Stimulated activated naive CD8-positive, alpha-beta T cell treated with anti-CD3 and anti-CD28 coated beads, Interleukin-15, Interleukin-2, amounts not matched to agents 100 U/mL and 50 U/mL, for 24 hours (primary cell): Measurements from ENCODE around the gene RELN.
"Not testable (repeated sequence)": the region's sequence is repeated elsewhere in the genome, so short reads cannot be mapped to it uniquely, and the experiment has no call there.

Source experiments
- ATAC-seq: fragments of 150-1000 bp; cut with Tn5 transposase; one replicate; pipeline ENCODE4 v1.10.0; 2021
- DNase-seq: peaks from one replicate; pipeline ENCODE4 v3.0.0; 2021

Gene RELN

DNA sequence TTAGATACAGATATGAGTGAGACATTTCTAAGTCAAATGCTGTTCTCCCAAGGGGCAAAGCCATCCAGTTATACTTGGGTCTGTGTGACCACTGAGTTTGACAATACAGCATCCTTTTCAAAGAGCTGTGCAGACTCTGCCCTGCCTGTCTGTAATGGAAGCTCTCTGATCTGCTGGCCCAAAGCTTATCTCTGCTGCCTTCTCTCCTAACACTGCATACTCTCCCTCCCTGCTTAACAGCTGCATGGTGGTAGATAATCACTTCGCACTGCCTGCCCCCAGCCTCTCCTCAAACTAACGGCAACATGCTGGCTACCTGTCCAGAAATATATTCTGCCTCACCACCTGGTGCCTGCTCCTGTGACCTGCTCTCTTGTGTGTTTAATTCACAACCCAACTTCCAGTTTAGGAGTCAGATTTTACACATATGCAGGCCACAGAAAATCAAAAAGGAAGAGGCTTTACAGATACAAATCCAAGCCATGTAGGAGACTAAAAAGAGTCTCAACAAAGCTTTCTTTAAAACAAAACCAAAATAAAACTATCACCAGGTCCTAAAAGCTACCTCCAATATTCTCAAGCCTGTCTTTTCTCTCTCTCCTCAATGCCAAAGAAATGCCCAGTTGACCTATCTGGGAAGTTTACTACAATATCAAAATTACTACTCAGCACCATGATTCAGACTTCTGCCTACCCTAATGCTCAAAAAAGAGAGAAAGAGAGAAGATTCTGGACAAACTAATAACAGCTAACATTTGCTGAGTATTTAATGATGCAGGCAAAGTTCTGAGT, 145.6 kb downstream of the RELN start:
- DNase-seq (no peak), ATAC-seq (no peak)

DNA sequence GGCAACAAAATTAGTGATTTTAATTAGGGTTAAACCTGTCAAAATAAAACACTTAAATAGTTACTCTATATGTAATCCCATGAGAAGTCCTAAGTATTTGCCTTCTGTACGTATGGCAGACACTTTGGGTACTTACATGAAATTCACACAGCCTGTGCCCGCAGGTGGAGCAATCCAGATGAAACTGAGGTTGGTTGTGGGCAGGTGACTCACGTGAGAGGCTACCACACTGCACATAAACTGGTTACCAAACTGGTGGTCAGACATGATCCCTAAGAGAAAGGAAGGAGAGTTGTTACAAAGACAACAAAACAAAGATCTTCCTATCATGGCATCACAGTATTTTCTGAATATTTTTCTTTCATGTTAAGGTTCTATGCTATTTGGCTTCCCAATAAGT, 156.1 kb downstream of the RELN start:
- ATAC-seq, result no peak
- DNase-seq, result no peak

DNA sequence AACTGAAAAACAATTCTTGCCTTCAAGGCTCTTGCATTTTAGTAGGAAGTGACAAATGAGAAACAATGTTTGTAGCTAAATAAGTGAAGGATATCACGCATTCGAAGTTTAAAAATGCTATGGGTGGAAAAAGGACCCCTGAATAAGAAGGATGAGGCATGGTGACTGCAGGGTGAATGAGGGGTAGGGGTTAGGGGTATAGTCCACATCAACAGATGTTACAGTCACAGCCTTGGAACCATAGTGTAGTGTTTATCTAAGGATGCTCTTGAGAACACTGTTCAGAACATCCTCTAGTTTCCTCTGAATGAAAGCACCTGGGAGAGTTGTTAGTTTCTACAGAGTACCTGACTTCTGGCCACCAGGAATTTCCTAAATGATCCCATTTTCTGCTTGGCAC, 157.0 kb downstream of the RELN start:
- ATAC-seq (no peak), DNase-seq (no peak)

DNA sequence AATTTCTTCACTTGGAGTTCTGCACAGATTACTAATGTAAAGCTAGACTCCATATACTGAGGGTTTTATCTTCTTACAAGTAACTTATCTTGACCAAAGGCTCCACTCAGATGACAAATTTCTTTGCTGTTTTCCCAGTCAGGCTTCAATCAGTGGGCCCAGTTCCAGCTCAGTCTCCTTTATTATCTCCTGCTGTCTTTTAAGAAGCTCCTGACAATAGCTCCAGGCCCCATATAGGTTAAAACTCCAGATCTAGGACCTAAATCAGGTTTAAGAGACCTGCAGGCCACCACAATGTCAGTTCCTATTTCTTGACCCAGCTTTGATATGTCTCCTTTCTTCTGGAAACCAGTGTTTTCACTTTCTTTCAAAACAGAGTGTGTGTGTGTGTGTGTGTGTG, 165.2 kb downstream of the RELN start:
- ATAC-seq (no peak), DNase-seq (no peak)

DNA sequence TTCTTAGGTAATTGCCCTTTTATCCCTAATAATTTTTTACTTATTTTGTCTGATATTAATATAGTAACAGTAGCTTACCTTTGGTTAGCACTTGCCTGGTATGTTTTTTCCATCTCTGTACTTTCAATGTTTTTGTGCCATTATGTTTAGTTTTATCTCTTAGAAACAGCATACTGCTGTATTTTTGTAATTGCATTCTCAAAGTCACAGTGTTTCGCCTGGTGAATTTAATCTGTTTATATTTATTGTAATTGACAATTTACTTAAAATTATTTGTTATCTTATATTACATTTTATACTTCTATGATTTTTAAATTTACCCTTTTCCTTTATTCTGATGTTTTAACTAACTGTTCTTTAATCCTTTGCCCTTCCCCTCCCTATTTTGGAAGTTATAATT, 166.4 kb downstream of the RELN start:
- ATAC-seq (no peak), DNase-seq (no peak)

DNA sequence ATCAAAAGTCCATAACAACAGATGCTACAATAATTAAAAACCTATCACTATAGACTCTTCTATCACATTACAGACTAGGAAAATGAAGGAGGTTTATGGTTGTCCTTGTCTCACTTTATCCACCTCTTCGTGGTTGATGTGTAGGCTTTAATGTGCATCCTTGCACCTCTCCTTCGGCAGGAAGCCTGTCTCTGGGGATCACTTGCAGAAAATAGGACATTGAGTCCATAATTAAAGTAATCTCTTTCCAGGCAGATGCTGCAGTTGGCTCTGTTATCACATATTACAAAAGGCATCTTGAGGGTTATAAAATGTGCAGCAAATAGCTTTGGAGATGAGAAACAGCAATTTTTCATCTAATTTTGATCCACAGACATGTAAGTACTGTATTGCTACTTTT, 168.4 kb downstream of the RELN start:
- ATAC-seq (no peak), DNase-seq (no peak)

DNA sequence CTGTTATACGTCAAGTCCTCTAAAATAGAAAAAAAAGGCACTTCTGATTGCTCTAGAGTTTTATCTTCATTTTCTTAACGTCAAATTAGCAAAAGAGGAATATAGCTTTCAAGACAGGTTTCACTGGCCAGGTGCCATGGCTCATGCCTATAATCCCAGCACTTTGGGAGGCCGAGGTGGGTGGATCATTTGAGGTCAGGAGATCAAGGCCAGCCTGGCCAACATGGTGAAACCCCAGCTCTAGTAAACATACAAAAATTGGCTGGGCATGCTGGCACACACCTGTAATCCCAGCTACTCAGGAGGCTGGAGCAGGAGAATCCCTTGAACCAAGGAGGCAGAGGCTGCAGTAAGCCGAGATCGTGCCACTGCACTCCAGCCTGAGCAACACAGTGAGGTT, 173.5 kb downstream of the RELN start:
- not testable (repeated sequence) for DNase-seq, ATAC-seq

DNA sequence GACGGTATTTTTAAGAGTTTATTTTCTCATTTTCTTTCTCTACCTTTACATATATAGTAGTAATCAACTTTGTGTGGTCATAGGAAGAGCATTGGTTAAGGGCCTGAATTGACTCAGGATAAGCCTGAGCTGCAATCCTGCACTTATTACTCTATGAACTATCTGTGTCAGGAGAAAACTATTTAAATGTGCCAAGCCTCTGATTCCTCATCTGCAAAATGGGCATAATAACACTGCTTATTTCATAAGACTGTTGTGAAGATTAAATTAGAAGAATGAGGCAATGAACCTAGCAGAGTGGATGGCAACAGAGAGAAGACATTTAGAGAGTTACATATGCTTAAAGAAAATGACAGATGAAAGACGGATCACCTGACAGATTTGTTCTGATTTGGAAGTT, 175.5 kb downstream of the RELN start:
- no peak for ATAC-seq

DNA sequence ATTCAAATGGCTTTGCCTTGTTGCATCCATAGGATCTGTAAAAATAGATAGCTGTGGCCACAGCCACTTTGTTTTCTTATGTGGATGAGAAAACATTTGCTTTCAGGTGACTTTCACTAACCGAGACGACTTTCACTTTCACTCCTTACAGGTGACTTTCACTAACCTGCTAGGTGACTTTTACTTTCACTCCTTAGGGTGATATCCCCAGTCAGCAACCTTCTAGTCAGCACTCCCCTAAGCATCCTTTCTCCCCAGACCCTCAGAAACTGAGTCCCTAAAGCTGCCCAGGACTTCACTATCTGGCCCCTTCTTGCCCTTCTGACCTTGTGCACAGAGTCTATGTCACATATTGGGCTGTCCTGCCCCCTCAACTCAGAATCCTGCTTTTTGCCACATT, 177.5 kb downstream of the RELN start:
- no peak for DNase-seq
- no peak for ATAC-seq

More for the DNA sequence above, 175.5 kb downstream of the RELN start:
- no peak for DNase-seq

DNA sequence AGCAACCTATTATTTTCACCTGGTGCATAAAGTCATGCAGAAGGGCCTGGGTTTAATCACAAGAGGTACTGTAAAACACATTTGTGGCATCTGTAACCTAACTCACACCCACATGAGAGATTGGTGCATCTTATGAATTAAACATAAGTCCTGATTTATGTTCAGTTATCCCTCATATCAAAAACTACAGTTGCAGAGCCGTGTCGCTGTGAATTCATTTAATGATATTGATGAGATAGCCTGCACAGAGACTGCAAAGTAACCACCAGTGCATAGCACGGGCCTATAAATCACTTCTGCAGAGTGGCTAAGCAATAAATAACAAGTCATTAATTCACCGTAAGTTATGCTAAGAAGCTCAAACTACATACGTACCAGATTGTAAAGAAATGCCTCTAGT, 178.2 kb downstream of the RELN start:
- DNase-seq (no peak), ATAC-seq (no peak)

DNA sequence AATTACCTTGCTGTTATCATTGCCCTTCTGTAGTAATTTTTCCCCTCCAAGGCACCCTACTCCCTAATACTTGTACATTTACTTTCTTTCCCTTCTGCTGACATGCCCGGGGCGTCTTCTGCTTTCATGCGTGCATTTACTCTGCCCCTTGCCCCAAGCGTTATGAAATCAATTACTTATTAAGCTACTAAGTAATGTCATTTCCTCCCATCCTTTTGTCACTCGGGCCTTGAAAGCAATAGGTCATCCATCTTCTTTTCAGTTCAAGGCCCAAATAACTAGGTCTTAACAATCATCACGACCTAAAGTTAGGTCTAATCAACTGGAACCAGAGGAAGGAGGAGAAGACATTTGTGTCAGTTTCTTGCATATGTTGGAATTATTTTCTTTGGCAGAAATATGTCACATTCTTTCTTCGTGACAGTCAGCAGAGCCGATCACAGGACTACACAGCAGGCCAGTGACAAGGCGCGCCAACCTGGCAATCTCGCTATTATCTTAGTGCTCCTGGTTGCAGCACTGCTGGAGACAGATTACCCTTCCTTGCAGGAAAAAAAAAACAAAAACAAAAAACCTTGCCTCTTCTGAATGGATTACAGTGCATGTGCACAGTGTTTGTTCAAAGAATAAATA, 179.2 kb downstream of the RELN start:
- ATAC-seq, result no peak
- DNase-seq, result no peak

DNA sequence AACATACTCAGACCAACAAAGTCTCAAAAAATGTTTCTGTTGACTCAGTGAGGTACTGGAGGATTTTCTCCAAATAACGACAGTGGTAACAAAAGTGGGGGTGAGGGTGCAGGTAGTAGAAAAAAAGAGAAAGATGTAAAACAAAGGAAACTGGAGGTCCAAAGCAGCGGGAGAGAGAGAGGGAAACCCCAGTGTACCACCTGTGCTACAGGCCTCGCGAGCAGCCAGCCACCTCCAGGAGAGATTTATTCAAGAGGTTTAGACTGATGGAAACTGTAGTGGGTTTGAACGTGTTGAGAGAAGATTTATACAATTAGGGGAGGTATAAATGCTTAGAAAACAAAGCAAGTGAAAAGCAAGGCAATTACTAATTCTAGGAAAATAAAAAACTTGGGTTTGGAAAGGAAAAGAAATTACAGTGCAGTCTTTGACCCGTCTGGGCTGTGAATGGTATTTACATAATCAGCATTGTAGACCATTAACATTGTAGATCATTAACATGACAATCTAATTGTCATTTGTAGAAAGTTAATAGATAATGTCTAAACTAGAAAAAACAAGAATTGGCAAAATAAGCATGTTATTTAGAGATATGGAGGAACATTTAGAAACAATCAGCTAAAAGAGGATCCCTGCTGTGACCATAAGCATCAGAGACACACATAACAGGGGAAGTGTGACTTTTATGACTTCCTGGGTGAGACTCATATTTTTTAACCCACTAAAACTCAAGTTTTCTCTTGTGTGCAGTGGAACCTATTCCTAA, 180.0 kb downstream of the RELN start:
- no peak for ATAC-seq
- no peak for DNase-seq

DNA sequence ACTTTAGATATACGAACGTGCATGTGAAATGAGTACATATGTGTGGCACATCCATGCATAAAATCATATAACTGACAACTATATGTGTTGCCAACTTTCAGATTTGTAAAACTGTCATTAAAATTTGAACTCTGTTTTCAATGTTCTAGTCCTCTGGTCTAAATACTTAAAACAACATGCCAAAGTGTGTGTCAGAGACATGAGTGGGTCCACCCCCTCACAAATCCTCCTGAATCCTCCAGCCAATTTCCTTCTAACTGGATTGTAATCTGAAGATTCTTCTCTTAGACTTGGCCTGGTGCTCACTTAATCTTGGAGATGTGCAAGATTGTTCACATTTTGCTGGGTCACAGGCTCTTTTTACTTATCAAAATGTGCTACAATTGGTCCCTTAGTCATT, 184.1 kb downstream of the RELN start:
- DNase-seq, result no peak
- ATAC-seq, result no peak

DNA sequence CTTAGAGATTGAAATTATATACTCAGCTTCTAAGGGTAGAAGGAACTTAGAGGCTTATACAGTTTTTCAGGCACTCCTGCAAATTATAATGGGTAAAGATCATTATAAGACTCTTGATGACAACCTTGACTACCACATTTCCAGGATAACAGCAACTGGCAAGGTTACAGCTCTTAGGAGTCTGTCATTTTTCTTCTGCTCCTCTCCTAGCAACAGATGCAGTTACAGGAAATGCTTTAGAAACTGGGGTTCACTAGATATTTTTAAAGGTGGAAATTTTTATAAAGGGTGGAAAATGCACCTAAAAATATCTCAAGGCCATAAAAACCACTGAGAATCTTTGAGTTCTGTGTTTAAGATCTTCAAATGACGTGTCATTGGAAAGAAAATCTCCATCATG, 185.8 kb downstream of the RELN start:
- ATAC-seq, result no peak
- DNase-seq, result no peak

DNA sequence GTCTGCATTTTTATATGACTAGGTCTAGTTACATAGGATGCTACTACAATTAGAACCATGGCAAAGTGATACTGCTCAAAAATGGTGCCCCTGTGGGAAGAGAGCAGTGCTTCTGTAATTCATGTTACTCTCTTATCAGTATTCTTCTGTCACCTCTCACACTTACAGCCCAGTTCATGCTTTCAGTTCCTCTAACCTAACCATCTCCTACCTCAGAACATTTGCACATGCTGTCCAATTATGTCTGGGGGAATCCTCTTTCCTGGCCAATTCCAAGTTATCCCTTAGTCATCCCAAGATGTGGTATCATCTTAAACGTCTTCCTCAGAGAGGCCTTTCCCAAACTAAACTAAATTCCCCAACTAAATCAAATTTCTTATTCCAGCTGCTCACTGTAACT, 190.2 kb downstream of the RELN start:
- DNase-seq (no peak), ATAC-seq (no peak)

DNA sequence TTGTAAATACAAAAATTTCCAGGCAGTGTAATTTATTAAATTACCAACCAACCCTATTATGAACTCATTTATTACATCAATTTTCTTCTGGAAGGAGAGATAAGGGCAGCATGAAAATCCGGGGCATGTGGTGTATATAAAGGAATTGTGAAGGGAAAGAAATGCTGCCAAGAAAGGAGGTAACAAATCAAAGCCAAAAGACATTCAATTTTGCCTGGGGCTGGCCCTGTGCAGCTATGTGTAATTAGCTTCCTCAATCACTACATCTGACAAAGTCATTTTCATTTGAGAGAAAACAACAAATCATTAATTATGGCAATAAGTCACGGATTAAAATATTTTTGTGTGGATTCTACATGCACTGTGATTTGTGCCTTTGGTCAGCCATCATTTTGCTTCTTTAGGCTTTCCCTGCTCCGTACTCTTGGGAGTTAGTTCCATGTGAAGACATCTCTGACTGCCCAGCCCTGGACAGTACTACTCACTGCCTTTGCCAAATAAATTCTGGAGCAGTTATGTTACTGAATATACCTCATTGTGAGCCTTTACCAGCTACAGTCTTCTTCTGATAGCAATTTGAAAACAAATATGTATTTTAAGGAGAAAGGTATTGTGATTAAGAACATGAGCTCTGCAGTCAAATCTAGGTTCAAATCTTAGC, 191.7 kb downstream of the RELN start:
- no peak for ATAC-seq
- DNase-seq, result no peak

DNA sequence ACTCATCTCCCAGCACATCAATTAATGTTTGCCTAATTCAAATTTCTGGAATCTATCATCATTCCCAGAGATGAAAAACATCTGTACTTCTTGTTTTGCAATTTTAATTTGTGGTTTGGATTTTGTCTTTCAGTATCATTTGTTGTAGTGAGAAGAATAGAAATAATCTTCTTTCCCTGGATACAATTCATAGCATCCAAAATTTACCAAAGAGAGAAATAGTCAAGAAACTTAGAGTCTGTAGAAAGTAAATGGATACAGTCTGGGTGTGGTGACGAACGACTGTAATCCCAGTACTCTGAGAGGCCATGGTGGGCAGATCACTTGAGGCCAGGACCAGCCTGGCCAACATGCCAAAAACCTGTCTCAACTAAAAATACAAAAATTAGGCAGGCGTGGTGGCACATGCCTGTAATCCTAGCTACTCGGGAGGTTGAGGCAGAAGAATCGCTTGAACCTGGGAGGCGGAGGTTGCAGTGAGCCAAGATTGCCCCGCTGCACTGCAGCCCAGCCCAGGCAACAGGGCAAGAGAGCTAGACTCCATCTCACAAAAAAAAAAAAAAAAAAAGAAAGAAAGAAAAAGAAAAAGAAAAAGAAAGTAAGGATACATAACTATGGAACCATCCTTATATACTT, 193.0 kb downstream of the RELN start:
- no peak for ATAC-seq
- no peak for DNase-seq

DNA sequence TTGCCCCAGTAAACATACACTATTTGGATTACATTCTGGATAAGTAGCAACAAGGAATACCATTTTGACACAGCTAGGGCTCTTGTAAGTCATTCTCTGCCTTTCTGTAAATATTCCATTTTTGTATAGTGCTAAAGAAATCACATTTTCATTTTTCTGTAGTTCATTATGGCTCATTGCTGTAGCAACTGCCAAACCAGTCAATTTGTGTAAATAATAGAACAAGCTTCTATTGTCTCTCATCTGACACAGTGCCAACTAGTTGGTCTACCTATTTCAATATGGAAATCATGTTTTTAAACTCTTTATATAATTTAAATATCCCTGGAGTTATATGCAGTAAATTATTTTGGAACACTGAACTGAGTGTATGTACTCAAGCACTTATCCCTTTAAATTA, 193.7 kb downstream of the RELN start:
- no peak for ATAC-seq
- DNase-seq, result no peak

DNA sequence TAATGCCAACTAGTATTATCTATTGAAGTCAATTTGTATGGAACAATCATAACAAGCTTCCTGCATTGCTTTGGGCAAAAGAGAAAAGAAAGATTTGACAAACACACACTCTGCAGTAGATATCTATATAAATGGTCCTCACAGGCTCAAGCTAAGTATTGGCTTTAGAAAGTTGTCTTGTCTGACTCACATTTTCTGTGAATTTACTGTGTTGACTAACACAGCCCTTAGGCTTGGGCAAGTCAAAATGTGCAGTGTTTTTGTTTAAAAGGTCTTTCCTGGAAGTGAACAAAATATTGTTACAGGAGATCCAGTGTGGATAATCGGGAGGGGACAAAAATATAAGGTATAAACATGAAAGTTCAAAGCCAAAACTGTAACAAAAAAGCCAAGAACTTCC, 194.4 kb downstream of the RELN start:
- ATAC-seq (no peak), DNase-seq (no peak)

DNA sequence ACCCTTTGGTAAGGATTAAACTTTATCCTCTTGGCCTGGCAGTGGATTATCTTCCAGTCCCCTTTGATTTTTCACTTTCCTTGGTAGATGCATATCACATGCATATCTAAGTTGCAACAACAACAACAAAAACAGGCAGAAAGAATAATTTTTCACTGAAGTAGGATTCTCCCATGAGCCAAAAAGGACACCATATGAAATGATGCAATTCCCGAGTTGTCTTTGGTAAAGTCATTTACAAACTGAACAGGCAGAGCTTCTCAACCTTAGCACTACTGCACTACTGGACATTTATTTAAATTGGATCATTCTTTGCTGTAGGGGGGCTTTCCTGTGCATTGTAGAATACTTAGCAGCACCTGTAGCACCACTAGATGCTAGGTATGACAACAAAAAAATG, 195.0 kb downstream of the RELN start:
- DNase-seq (no peak), ATAC-seq (no peak)

DNA sequence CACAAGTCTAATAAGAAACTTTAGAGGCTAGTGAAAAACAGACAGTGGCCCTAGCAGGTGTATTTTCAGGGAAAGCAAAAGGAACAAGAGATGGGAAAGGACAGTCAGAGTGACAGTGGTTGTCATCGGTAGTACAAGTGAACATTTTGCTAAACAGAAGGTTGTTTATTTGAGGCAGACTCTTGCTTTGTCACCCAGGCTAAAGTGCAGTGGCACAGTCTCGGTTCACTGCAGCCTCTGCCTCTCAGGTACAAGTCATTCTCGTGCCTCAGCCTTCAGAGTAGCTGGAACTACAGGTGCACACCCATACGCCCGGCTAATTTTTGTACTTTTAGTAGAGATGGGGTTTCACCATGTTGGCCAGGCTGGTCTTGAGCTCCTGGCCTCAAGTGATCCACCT, 195.8 kb downstream of the RELN start:
- no peak for ATAC-seq
- no peak for DNase-seq

DNA sequence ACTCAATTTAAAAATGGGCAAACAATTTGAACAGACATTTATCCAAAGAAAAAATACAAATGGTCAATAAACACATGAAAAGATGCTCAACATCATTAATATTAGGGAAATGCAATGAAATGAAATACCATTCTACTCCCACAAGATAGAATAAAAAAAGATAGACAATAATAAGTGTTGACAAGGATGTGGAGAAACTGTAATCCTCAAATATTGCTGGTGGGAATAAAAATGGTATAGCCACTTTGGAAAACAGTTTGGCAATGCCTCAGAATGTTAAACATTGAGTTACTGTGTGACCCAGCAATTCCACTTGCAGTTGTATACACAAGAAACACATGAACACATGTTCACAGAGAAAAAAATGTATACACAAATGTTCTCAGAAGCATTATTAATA, 197.6 kb downstream of the RELN start:
- ATAC-seq (no peak), DNase-seq (no peak)
